ENCODE data around the gene ZFHX3. TPM values are rescaled to one million over a fixed set of nuclear protein-coding genes. Genes with fewer than 3 reads are reported as not detected.

Gene ZFHX3
- total RNA-seq, 4 donors from 2014 or later: 19.7 to 70.4 (median 34.6) TPM

GRCh38 chr16:72922714-72923113 lies 125.2 kb downstream of the ZFHX3 start:
- no peak for TF ChIP-seq CTCF (IDR thresholded peaks at IDR 0.05; ENCODE audit: low read depth)

- no peak for TF ChIP-seq CTCF (IDR thresholded peaks at IDR 0.05; ENCODE audit: low read depth)
Observed at GRCh38 chr16:72921620-72922019, 126.3 kb downstream of the ZFHX3 start.

- no peak for TF ChIP-seq CTCF (IDR thresholded peaks at IDR 0.05; ENCODE audit: low read depth)
Observed at GRCh38 chr16:72921106-72921505, 126.8 kb downstream of the ZFHX3 start.

GRCh38 chr16:72917051-72917450 lies 130.9 kb downstream of the ZFHX3 start:
- TF ChIP-seq CTCF (IDR thresholded peaks at IDR 0.05; ENCODE audit: low read depth): no peak

GRCh38 chr16:72915331-72915730 lies 132.6 kb downstream of the ZFHX3 start:
- no peak for TF ChIP-seq CTCF (IDR thresholded peaks at IDR 0.05; ENCODE audit: low read depth)

- TF ChIP-seq CTCF (IDR thresholded peaks at IDR 0.05; ENCODE audit: low read depth): no peak
Observed at GRCh38 chr16:72913551-72913950, 134.4 kb downstream of the ZFHX3 start.

- no peak for TF ChIP-seq CTCF (IDR thresholded peaks at IDR 0.05; ENCODE audit: low read depth)
Observed at GRCh38 chr16:72911971-72912370, 136.0 kb downstream of the ZFHX3 start.
